GM19351 (cell line): ENCODE results near the gene SLIT2.

ENCODE experiments used
- ATAC-seq: cut with Tn5 transposase; IDR thresholded peaks from one replicate; pipeline ENCODE4 v1.9.1; 2021; ENCODE audit warnings: mild to moderate bottlenecking, moderate library complexity; ENCODE audit not compliant: unreplicated experiment

The SLIT2 gene, protein sequence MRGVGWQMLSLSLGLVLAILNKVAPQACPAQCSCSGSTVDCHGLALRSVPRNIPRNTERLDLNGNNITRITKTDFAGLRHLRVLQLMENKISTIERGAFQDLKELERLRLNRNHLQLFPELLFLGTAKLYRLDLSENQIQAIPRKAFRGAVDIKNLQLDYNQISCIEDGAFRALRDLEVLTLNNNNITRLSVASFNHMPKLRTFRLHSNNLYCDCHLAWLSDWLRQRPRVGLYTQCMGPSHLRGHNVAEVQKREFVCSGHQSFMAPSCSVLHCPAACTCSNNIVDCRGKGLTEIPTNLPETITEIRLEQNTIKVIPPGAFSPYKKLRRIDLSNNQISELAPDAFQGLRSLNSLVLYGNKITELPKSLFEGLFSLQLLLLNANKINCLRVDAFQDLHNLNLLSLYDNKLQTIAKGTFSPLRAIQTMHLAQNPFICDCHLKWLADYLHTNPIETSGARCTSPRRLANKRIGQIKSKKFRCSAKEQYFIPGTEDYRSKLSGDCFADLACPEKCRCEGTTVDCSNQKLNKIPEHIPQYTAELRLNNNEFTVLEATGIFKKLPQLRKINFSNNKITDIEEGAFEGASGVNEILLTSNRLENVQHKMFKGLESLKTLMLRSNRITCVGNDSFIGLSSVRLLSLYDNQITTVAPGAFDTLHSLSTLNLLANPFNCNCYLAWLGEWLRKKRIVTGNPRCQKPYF (N-terminal part only)

GRCh38 chr4:20251796-20252655 is at the start of gene SLIT2:
Gene SLIT2, plus strand, starts transcription at chr4:20251905. Its CDS starts 1,911 bp downstream, at chr4:20253816.
- peak; percentile 78 for ATAC-seq

GRCh38 chr4:20203508-20203907 is 48.2 kb upstream of the SLIT2 start:
- ATAC-seq, result no peak

DNA sequence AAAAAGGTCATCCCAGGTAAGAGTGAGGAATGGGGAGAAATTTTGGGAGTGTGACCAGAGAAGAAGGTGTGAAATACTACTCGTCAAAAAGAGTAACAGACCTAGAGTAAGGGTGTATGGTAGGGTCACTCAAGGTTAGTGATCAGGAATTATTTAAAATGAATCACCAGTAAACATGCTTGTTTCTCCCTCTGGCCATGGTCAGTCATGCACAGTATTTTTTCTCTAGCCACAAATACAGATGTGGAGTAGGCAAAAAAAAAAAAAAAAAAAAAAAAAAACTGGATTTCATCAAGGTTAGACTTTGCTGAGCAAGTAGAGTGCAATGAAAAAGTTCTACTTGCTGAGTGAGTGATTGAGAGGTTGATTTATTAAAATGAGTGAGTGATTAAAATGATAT is 34.2 kb upstream of the SLIT2 start:
- no peak for ATAC-seq

GRCh38 chr4:20217951-20218350 is 33.8 kb upstream of the SLIT2 start:
- ATAC-seq, result no peak

- no peak for ATAC-seq
Measured at GRCh38 chr4:20219521-20219920, 32.2 kb upstream of the SLIT2 start.

GRCh38 chr4:20237894-20238537 is 13.7 kb upstream of the SLIT2 start:
- ATAC-seq, result no peak

DNA sequence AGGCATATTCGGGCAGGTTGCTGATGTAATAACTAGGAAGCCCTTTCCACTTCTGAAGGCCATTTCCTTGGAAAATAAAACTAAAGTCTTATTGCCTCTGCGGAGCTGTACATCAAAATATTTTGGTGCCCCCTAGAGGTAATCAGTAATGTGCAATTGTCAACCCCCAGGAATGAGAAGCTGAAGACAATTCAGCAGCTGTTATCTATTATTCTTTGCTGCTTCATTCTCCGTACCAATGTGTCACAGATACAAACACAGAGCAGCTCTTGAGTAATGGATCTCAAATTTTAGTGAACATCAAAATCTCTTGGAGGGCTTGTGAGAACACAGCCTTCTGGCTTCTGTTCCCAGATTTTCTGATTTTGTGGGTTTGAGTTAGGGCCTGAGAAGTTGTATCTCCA is 3.5 kb upstream of the SLIT2 start:
- ATAC-seq, result no peak

GRCh38 chr4:20249333-20249732 is 2.4 kb upstream of the SLIT2 start:
- no peak for ATAC-seq

DNA sequence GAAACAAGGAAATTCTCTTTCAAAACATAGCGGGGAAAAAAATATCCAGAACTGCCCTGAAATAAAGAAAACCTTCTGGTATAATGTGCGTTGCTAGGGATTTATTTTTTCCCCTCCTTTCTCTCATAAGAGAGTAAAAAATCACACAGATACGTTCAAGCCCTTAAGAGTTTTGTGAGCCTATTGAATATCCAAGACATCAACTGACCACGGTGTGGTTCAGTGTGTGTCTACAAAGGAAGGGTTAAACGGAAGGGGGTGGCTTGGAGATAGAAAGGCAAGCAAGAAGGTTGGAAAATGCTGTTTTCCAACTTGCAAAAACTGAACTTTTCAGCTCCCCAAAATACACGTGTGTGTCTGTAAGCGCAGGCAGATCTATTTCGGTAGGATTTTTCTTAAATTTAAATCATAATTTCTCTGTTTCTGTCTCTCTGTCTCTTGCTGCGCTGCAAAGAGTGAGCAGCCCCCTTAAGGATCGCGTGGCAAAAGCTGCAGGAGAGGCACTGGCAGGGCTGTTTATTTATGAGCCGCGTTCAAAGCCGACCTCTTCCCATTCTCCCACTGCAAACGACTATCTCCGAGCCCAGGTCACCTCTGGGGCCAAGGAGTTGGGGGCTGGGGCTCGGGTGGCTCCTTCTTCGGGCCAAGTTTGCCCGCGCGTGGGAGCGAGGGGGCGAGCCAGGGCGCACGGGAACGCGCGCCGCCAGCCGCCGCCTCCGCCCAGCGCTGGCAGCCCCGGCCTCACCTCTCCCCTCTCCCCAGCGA is 492 bp upstream of the SLIT2 start:
- ATAC-seq, result peak; percentile 5

- ATAC-seq, result no peak
Measured at GRCh38 chr4:20252656-20253282, 1.1 kb downstream of the SLIT2 start.

DNA sequence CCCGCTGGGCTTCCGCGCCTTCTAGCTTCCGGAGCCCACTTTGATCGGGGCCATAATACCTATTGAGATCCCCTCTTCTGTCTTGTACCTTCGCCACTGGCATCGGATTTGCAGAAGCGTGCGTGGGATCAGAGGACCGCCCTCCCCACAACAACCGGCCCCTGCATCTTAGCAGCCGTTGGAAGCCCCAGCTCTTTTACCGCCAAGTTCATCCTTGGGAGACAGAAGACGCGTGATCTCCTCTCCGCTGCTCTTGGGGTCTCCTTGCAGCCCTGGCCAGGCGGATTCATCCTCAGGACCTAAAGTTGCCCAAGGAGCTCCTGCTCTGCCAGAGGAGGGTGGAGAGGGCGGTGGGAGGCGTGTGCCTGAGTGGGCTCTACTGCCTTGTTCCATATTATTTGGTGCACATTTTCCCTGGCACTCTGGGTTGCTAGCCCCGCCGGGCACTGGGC is 1.6 kb downstream of the SLIT2 start:
- no peak for ATAC-seq

DNA sequence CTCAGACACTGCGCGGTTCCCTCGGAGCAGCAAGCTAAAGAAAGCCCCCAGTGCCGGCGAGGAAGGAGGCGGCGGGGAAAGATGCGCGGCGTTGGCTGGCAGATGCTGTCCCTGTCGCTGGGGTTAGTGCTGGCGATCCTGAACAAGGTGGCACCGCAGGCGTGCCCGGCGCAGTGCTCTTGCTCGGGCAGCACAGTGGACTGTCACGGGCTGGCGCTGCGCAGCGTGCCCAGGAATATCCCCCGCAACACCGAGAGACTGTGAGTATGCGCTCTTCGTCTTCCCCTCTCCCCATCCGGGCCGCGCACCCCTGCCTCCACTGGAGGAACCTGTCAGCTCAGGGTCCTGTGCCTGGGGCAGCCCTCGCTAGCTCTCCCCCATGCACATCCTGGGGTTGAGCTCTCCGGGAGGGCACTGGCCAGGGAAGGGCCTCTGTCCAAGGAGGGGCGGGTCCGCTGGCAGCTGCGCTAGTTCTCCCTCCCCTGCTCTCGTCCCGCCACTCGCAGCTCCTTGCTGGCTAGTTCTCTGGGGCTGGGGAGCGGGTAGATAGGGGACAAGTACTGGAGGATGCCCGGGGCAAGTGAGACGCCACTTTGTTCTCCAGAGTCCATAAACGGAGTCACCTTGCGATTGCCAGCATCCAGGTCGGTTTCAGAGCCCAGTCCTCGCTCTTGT is 2.2 kb downstream of the SLIT2 start:
- ATAC-seq, result no peak

GRCh38 chr4:20254511-20255250 is 3.0 kb downstream of the SLIT2 start:
- ATAC-seq, result no peak

- no peak for ATAC-seq
Measured at GRCh38 chr4:20255251-20255586, 3.5 kb downstream of the SLIT2 start.

- no peak for ATAC-seq
Measured at GRCh38 chr4:20255823-20256222, 4.1 kb downstream of the SLIT2 start.

GRCh38 chr4:20256381-20256881 is 4.7 kb downstream of the SLIT2 start:
- ATAC-seq, result no peak

GRCh38 chr4:20259707-20260106 is 8.0 kb downstream of the SLIT2 start:
- no peak for ATAC-seq

DNA sequence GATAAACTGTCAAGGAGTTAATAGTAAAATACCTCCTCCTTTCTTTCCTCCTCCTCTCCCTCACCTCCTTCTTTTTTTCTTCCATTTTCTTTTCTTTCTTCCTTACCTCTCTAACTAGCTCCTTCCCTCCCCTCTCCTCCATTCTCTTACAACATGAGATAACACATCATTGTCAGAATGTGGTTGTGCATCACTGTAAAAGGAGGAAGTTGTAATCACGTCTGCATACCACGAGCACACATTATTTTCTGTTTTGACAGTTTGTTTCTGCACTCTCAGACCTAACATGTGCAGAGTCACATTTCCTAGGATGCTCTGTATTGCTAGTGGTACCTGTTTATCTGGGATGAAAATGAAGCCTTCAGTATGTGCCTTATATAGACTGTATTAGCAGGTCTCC is 9.1 kb downstream of the SLIT2 start:
- no peak for ATAC-seq
